HEK293 (cell line): Measurements from ENCODE around the gene BCL2L13.

Experiments
- CTCF ChIA-PET: fragments of 350-600 bp; formaldehyde crosslinking; extraction: SDS; loops from one replicate; lab custom pipeline; 2021; ENCODE audit warnings: antibody characterized with exemption; lab: Yijun Ruan, JAX
- POLR2A ChIA-PET: fragments of 300-600 bp; formaldehyde crosslinking; extraction: SDS; loops from one replicate; lab custom pipeline; 2020; ENCODE audit warnings: antibody characterized with exemption, inconsistent platforms; lab: Yijun Ruan, JAX
- H3K27ac ChIP-seq: fragments of 200-500 bp; sonication (Bioruptor generic); 2 replicates; pipeline ENCODE4 v1.5.1; 2014; ENCODE audit warnings: low read depth, low read length, control low read depth, inconsistent platforms; ENCODE audit errors: extremely low read depth
- H3K36me3 ChIP-seq, 2 experiments: fragments of 200-500 bp in 1 of 2; sonication (Bioruptor generic) in 1 of 2; 1 replicate in 1 of 2; 2 replicates in 1 of 2; pipeline ENCODE4 v1.5.1; 2014 to 2017; ENCODE audit warnings: inconsistent platforms in 2 of 2, low read length in 2 of 2; ENCODE audit not compliant: control insufficient read depth in 2 of 2, insufficient read depth in 1 of 2
- H3K4me1 ChIP-seq: fragments of 200-500 bp; sonication (Bioruptor generic); 2 replicates; pipeline ENCODE4 v1.5.1; 2014; ENCODE audit warnings: mild to moderate bottlenecking, low read length, inconsistent platforms; ENCODE audit not compliant: control insufficient read depth, insufficient read depth
- H3K4me3 ChIP-seq: 2 replicates; pipeline ENCODE4 v1.5.1; 2011; ENCODE audit warnings: low read depth, mild to moderate bottlenecking, control low read depth, low read length, moderate library complexity
- H3K9me3 ChIP-seq: fragments of 200-500 bp; sonication (Bioruptor generic); 2 replicates; pipeline ENCODE4 v1.5.1; 2014; ENCODE audit warnings: low read depth, low read length, inconsistent platforms; ENCODE audit not compliant: control insufficient read depth, insufficient read depth
- BCL11A ChIP-seq: fragments of 450-650 bp; formaldehyde crosslinking; IDR thresholded peaks from 2 replicates; pipeline ENCODE4 v1.5.1; 2016; ENCODE audit warnings: low read depth, missing biosample characterization, missing genetic modification characterization
- BCL11B ChIP-seq: fragments of 450-650 bp; formaldehyde crosslinking; IDR thresholded peaks from 2 replicates; pipeline ENCODE4 v1.5.1; 2016; ENCODE audit warnings: low read depth, missing biosample characterization, missing genetic modification characterization
- BCL6B ChIP-seq: fragments of 450-650 bp; formaldehyde crosslinking; IDR thresholded peaks from 2 replicates; pipeline ENCODE4 v1.5.1; 2017; ENCODE audit warnings: missing biosample characterization, missing genetic modification characterization
- GLIS1 ChIP-seq: fragments of 450-650 bp; formaldehyde crosslinking; IDR thresholded peaks from 2 replicates; pipeline ENCODE4 v1.5.1; 2016; ENCODE audit warnings: missing biosample characterization, missing genetic modification characterization
- GLIS2 ChIP-seq: fragments of 450-650 bp; formaldehyde crosslinking; IDR thresholded peaks from 2 replicates; pipeline ENCODE4 v1.5.1; 2016; ENCODE audit warnings: missing biosample characterization, missing genetic modification characterization
- KLF7 ChIP-seq: fragments of 450-650 bp; formaldehyde crosslinking; IDR thresholded peaks from 2 replicates; pipeline ENCODE4 v1.5.1; 2016; ENCODE audit warnings: missing biosample characterization, missing genetic modification characterization, borderline replicate concordance
- MZF1 ChIP-seq: fragments of 450-650 bp; formaldehyde crosslinking; IDR thresholded peaks from 2 replicates; pipeline ENCODE4 v1.5.1; 2017; ENCODE audit warnings: missing biosample characterization, missing genetic modification characterization, borderline replicate concordance
- PATZ1 ChIP-seq: fragments of 450-650 bp; formaldehyde crosslinking; IDR thresholded peaks from 2 replicates; pipeline ENCODE4 v1.5.1; 2016; ENCODE audit warnings: missing biosample characterization, missing genetic modification characterization
- PRDM10 ChIP-seq: fragments of 450-650 bp; formaldehyde crosslinking; IDR thresholded peaks from 2 replicates; pipeline ENCODE4 v1.5.1; 2016; ENCODE audit warnings: missing biosample characterization, missing genetic modification characterization
- SCRT2 ChIP-seq: fragments of 450-650 bp; formaldehyde crosslinking; IDR thresholded peaks from 2 replicates; pipeline ENCODE4 v1.5.1; 2016; ENCODE audit warnings: missing biosample characterization, missing genetic modification characterization
- SETDB1 ChIP-seq: IDR thresholded peaks from one replicate; pipeline ENCODE4 v1.6.1; 2017; ENCODE audit warnings: mild to moderate bottlenecking, low read length, moderate library complexity, mixed read lengths; ENCODE audit not compliant: insufficient read length
- TCF7L2 ChIP-seq: IDR thresholded peaks from 2 replicates; pipeline ENCODE4 v1.6.1; 2011; ENCODE audit warnings: low read depth, mild to moderate bottlenecking, inconsistent platforms, low read length, moderate library complexity, borderline replicate concordance
- ZBTB1 ChIP-seq: fragments of 450-650 bp; formaldehyde crosslinking; IDR thresholded peaks from 2 replicates; pipeline ENCODE4 v1.5.1; 2016; ENCODE audit warnings: missing biosample characterization, missing genetic modification characterization
- ZEB2 ChIP-seq: fragments of 450-650 bp; formaldehyde crosslinking; IDR thresholded peaks from 2 replicates; pipeline ENCODE4 v1.5.1; 2016; ENCODE audit warnings: missing biosample characterization, missing genetic modification characterization
- ZNF18 ChIP-seq: fragments of 450-650 bp; formaldehyde crosslinking; IDR thresholded peaks from 2 replicates; pipeline ENCODE4 v1.5.1; 2016; ENCODE audit warnings: missing biosample characterization, missing genetic modification characterization
- ZNF2 ChIP-seq: fragments of 450-650 bp; formaldehyde crosslinking; IDR thresholded peaks from 2 replicates; pipeline ENCODE4 v1.5.1; 2016; ENCODE audit warnings: missing biosample characterization, missing genetic modification characterization
- ZNF366 ChIP-seq: fragments of 450-650 bp; formaldehyde crosslinking; conservative IDR thresholded peaks from 2 replicates; pipeline ENCODE4 v1.5.1; 2016; ENCODE audit warnings: missing biosample characterization, missing genetic modification characterization
- ZNF398 ChIP-seq: fragments of 450-650 bp; formaldehyde crosslinking; IDR thresholded peaks from 2 replicates; pipeline ENCODE4 v1.5.1; 2017; ENCODE audit warnings: missing biosample characterization, missing genetic modification characterization
- ZNF426 ChIP-seq: fragments of 450-650 bp; formaldehyde crosslinking; IDR thresholded peaks from 2 replicates; pipeline ENCODE4 v1.5.1; 2017; ENCODE audit warnings: missing biosample characterization, missing genetic modification characterization, mild to moderate bottlenecking, inconsistent platforms, moderate library complexity
- ZNF549 ChIP-seq: fragments of 450-650 bp; IDR thresholded peaks from 2 replicates; pipeline ENCODE4 v1.5.1; 2018; ENCODE audit warnings: missing biosample characterization, missing genetic modification characterization, mild to moderate bottlenecking, inconsistent platforms, moderate library complexity
- ZNF571 ChIP-seq: fragments of 450-650 bp; formaldehyde crosslinking; IDR thresholded peaks from 2 replicates; pipeline ENCODE4 v1.5.0; 2017; ENCODE audit warnings: missing biosample characterization, missing genetic modification characterization
- ZNF600 ChIP-seq: fragments of 450-650 bp; formaldehyde crosslinking; IDR thresholded peaks from 2 replicates; pipeline ENCODE4 v1.5.1; 2016; ENCODE audit warnings: missing biosample characterization, missing genetic modification characterization
- ZNF670 ChIP-seq: fragments of 450-650 bp; formaldehyde crosslinking; IDR thresholded peaks from 2 replicates; pipeline ENCODE4 v1.5.1; 2016; ENCODE audit warnings: missing biosample characterization, missing genetic modification characterization, low read depth

Gene BCL2L13

GRCh38 chr22:17769716-17770082 lies 131.1 kb downstream of the BCL2L13 start:
- peaks cover 5% of the 10 kb centered on the region for H3K4me1 ChIP-seq
- POLR2A ChIA-PET, result interaction anchor here (1.5 kb wide), 1 partner anchor 15 kb away, joined by 4 read pairs; no protein-coding TSS in a partner anchor
- H3K27ac ChIP-seq, result no peak overlapping the region
- no peaks in the 10 kb centered on the region for H3K9me3 ChIP-seq
- H3K4me3 ChIP-seq, result no peak overlapping the region
- TF ChIP-seq GLIS1 (tag by site-specific recombination) (peak; percentile 23; the same call in 1 of the 2 replicates), BCL11A (tag by site-specific recombination) (no peak), ZBTB1 (tag by site-specific recombination) (no peak), ZNF398 (tag by site-specific recombination) (no peak), KLF7 (tag by site-specific recombination) (no peak), PATZ1 (no peak), GLIS2 (0 out of 2 replicates have a peak, but pooled peaks have one; percentile 22)
- TF ChIP-seq, all 188 proteins: peak for 2
- peaks cover 0 to 7% of the 10 kb centered on the region in 2 experiments; a peak in 1 of 3 replicates for H3K36me3 ChIP-seq
- CTCF ChIA-PET, result interaction anchor here (0.6 to 1.4 kb wide), 2 partner anchors 27 to 302 kb away, joined by 3 to 6 read pairs; no protein-coding TSS in a partner anchor

- H3K27ac ChIP-seq, result no peak overlapping the region
- ChIA-PET POLR2A (interaction anchor here (1.5 kb wide), 1 partner anchor 14 kb away, joined by 4 read pairs; no protein-coding TSS in a partner anchor), CTCF (interaction anchor here (0.6 to 1.4 kb wide), 3 partner anchors 28 to 371 kb away, joined by 3 to 6 read pairs (median 5); no protein-coding TSS in a partner anchor)
- H3K36me3 ChIP-seq, result peaks cover 0 to 7% of the 10 kb centered on the region in 2 experiments; a peak in 1 of 3 replicates
- H3K9me3 ChIP-seq, result no peaks in the 10 kb centered on the region
- H3K4me3 ChIP-seq, result no peak overlapping the region
- H3K4me1 ChIP-seq, result peaks cover 5% of the 10 kb centered on the region
- TF ChIP-seq MZF1 (tag by site-specific recombination), result no peak
- TF ChIP-seq ZNF426 (tag by site-specific recombination), result no peak
- no peak for TF ChIP-seq ZNF670 (tag by site-specific recombination)
- TF ChIP-seq ZNF600, result peak; percentile 33; the same call in 1 of the 2 replicates
- no peak for TF ChIP-seq ZNF549
- no peak for TF ChIP-seq BCL6B (tag by site-specific recombination)
- no peak for TF ChIP-seq SCRT2 (tag by site-specific recombination)
- no peak for TF ChIP-seq ZNF366 (tag by site-specific recombination)
- no peak for TF ChIP-seq BCL11B (tag by site-specific recombination)
- TF ChIP-seq ZNF2 (tag by site-specific recombination), result no peak
- TF ChIP-seq ZEB2 (tag by site-specific recombination), result no peak
- no peak for TF ChIP-seq TCF7L2
- TF ChIP-seq ZNF18, result no peak
- TF ChIP-seq PRDM10, result peak; percentile 33; the same call in 1 of the 2 replicates
- TF ChIP-seq SETDB1, result no peak
- no peak for TF ChIP-seq ZNF571 (tag by site-specific recombination)
Measured at GRCh38 chr22:17770180-17771077, 131.9 kb downstream of the BCL2L13 start.
